OCI-LY3 (cell line): ENCODE data around the gene GPR158.

Source experiments
- EZH2phosphoT487 ChIP-seq: fragments of 200-600 bp; shearing (Covaris generic); IDR thresholded peaks from 2 replicates; pipeline ENCODE4 v1.6.1; 2018; ENCODE audit warnings: antibody characterized with exemption, mixed run types, low read depth
- TF ChIP-seq, protein P1 (sequence below): fragments of 200-600, 300-600 bp; sonication (generic); IDR thresholded peaks from 2 replicates; pipeline ENCODE4 v1.5.1; 2014; ENCODE audit warnings: antibody characterized with exemption, low read length, low read depth

DNA sequence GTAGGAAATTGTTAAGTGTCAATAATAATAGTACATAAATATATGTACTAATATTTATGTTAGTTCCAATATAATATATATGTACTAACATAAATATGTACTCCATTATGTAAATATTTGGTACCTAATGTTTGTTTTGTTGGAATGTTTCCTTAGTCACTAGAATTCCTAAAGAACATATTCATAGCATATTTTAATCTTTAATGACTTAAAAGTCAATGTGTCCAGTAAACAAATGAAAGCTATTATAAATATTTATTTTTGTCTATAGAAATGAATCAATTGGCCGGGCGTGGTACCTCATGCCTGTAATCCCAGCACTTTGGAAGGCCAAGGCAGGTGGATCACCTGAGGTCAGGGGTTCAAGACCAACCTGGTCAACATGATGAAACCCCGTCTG is 153.6 kb downstream of the GPR158 start:
- TF ChIP-seq, protein P1, sequence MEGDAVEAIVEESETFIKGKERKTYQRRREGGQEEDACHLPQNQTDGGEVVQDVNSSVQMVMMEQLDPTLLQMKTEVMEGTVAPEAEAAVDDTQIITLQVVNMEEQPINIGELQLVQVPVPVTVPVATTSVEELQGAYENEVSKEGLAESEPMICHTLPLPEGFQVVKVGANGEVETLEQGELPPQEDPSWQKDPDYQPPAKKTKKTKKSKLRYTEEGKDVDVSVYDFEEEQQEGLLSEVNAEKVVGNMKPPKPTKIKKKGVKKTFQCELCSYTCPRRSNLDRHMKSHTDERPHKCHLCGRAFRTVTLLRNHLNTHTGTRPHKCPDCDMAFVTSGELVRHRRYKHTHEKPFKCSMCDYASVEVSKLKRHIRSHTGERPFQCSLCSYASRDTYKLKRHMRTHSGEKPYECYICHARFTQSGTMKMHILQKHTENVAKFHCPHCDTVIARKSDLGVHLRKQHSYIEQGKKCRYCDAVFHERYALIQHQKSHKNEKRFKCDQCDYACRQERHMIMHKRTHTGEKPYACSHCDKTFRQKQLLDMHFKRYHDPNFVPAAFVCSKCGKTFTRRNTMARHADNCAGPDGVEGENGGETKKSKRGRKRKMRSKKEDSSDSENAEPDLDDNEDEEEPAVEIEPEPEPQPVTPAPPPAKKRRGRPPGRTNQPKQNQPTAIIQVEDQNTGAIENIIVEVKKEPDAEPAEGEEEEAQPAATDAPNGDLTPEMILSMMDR: no peak
- TF ChIP-seq EZH2phosphoT487: no peak
